A549 (cell line): ENCODE results near the gene SPATA12. TPM values are rescaled to one million over a fixed set of nuclear protein-coding genes. Genes with fewer than 3 reads are reported as not detected.
A peak's percentile ranks its signal among the peaks of the same experiment; 100 is the strongest.

ENCODE experiments used
- ATAC-seq, 2 experiments: fragments of 200-7000 bp in 1 of 2; fragments of >200 bp in 1 of 2; cut with Nextera tagmentation in 1 of 2; cut with Tn5 transposase in 1 of 2; 3 replicates each; pipeline versions ENCODE4 v1.8.0 to v1.9.1; 2018 to 2020; ENCODE audit warnings: mild to moderate bottlenecking in 1 of 2, moderate library complexity in 1 of 2
- CTCF ChIA-PET: fragments of 300-600 bp; sonication (Branson Sonifier 250); formaldehyde crosslinking; extraction: SDS; loops from one replicate; lab custom pipeline; 2021; ENCODE audit warnings: antibody characterized with exemption, inconsistent platforms; lab: Yijun Ruan, JAX
- POLR2A ChIA-PET: fragments of 350-600 bp; formaldehyde crosslinking; extraction: SDS; loops from one replicate; lab custom pipeline; 2021; ENCODE audit warnings: antibody characterized with exemption, inconsistent platforms; lab: Yijun Ruan, JAX
- DNase-seq, 2 experiments: peaks; one replicate each; pipeline versions ENCODE4 v3.0.0 to v3.0.0-alpha.2; 2011 to 2016; ENCODE audit warnings: low read depth in 1 of 2, low spot score in 1 of 2
- FAIRE-seq: peaks from 2 replicates; lab custom pipeline; 2011; peaks lifted over from hg19 to GRCh38; lab: Jason Lieb, UNC
- H3K27ac ChIP-seq, 2 experiments: fragments of >200 bp; sonication (Bioruptor Twin); formaldehyde crosslinking; 3 replicates each; pipeline ENCODE4 v1.5.1; 2016 to 2017
- H3K4me1 ChIP-seq: fragments of >200 bp; sonication (Bioruptor Twin); formaldehyde crosslinking; 3 replicates; pipeline ENCODE4 v1.6.1; 2016
- H3K4me2 ChIP-seq: fragments of >200 bp; sonication (Bioruptor Twin); formaldehyde crosslinking; 3 replicates; pipeline ENCODE4 v1.6.1; 2016
- H3K4me3 ChIP-seq: fragments of >200 bp; sonication (Bioruptor Twin); formaldehyde crosslinking; 3 replicates; pipeline ENCODE4 v1.5.1; 2016
- H3K9me3 ChIP-seq: fragments of >200 bp; sonication (Bioruptor Twin); formaldehyde crosslinking; 3 replicates; pipeline ENCODE4 v1.6.1; 2016
- BHLHE40 ChIP-seq: IDR thresholded peaks from 2 replicates; pipeline ENCODE4 v1.6.1; 2012; ENCODE audit warnings: low read depth, low read length, inconsistent platforms
- CBX2 ChIP-seq: fragments of 200-600 bp; sonication (generic); IDR thresholded peaks from 2 replicates; pipeline ENCODE4 v1.6.1; 2016; ENCODE audit warnings: low read depth, mild to moderate bottlenecking, borderline replicate concordance
- CBX8 ChIP-seq: fragments of 200-600 bp; sonication (generic); IDR thresholded peaks from 2 replicates; pipeline ENCODE4 v1.6.1; 2016
- CEBPB ChIP-seq, 2 experiments: fragments of >200 bp in 1 of 2; sonication (Bioruptor Twin) in 1 of 2; formaldehyde crosslinking in 1 of 2; IDR thresholded peaks; 2 replicates each; pipeline ENCODE4 v1.6.1; 2012 to 2016
- EHF ChIP-seq: fragments of 250-450 bp; sonication (Bioruptor Pico); IDR thresholded peaks from 2 replicates; pipeline ENCODE4 v1.5.0; 2020; ENCODE audit warnings: mild to moderate bottlenecking
- EHMT2 ChIP-seq: fragments of 200-600 bp; sonication (generic); IDR thresholded peaks from 2 replicates; pipeline ENCODE4 v1.6.1; 2016; ENCODE audit warnings: antibody characterized with exemption, low read depth, mild to moderate bottlenecking, moderate library complexity
- EP300 ChIP-seq, 2 experiments: fragments of >200 bp; sonication (Bioruptor Twin); formaldehyde crosslinking; IDR thresholded peaks; 2 replicates in 1 of 2; 3 replicates in 1 of 2; pipeline ENCODE4 v1.6.1; 2016 to 2017
- FOSB ChIP-seq: fragments of 250-450 bp; sonication (Bioruptor Pico); IDR thresholded peaks from 2 replicates; pipeline ENCODE4 v1.5.0; 2020; ENCODE audit warnings: mild to moderate bottlenecking, moderate library complexity
- FOXS1 ChIP-seq: fragments of 250-450 bp; sonication (Bioruptor Pico); IDR thresholded peaks from 2 replicates; pipeline ENCODE4 v1.5.0; 2020; ENCODE audit warnings: mild to moderate bottlenecking, moderate library complexity
- HOXA7 ChIP-seq: fragments of 250-450 bp; sonication (Bioruptor Pico); IDR thresholded peaks from 2 replicates; pipeline ENCODE4 v1.5.0; 2020; ENCODE audit warnings: mild to moderate bottlenecking, moderate library complexity
- MAFK ChIP-seq: fragments of 450-650 bp; IDR thresholded peaks from 2 replicates; pipeline ENCODE4 v1.6.1; 2014; ENCODE audit not compliant: partially characterized antibody
- MAZ ChIP-seq: fragments of 150-350 bp; IDR thresholded peaks from 2 replicates; pipeline ENCODE4 v1.6.1; 2014; ENCODE audit warnings: antibody characterized with exemption, low read depth, low read length, borderline replicate concordance
- MYC ChIP-seq: IDR thresholded peaks from 2 replicates; pipeline ENCODE4 v1.6.1; 2012; ENCODE audit warnings: mild to moderate bottlenecking, inconsistent platforms, low read length, improper control_type of control experiment, borderline replicate concordance
- REST ChIP-seq: fragments of 200-600 bp; sonication (generic); IDR thresholded peaks from 2 replicates; pipeline ENCODE4 v1.6.1; 2016; ENCODE audit warnings: antibody characterized with exemption, mild to moderate bottlenecking, moderate library complexity
- RFX5 ChIP-seq: fragments of 450-650 bp; IDR thresholded peaks from 2 replicates; pipeline ENCODE4 v1.7.1; 2014; ENCODE audit warnings: antibody characterized with exemption, mild to moderate bottlenecking, moderate library complexity
- RNF2 ChIP-seq: fragments of 200-600 bp; sonication (generic); IDR thresholded peaks from 2 replicates; pipeline ENCODE4 v1.6.1; 2016; ENCODE audit warnings: low read depth, mild to moderate bottlenecking, antibody characterized with exemption, moderate library complexity, borderline replicate concordance
- SREBF2 ChIP-seq: fragments of 450-650 bp; IDR thresholded peaks from 2 replicates; pipeline ENCODE4 v1.6.1; 2014; ENCODE audit warnings: mild to moderate bottlenecking, moderate library complexity
- TFCP2L1 ChIP-seq: fragments of 250-450 bp; sonication (Bioruptor Pico); IDR thresholded peaks from 2 replicates; pipeline ENCODE4 v1.5.0; 2021; ENCODE audit warnings: mild to moderate bottlenecking
- TP53 ChIP-seq: fragments of 250-450 bp; sonication (Bioruptor Pico); IDR thresholded peaks from 2 replicates; pipeline ENCODE4 v1.5.0; 2021; ENCODE audit warnings: mild to moderate bottlenecking, moderate library complexity
- ZC3H11A ChIP-seq: fragments of 450-650 bp; IDR thresholded peaks from 2 replicates; pipeline ENCODE4 v1.6.1; 2014; ENCODE audit warnings: antibody characterized with exemption, mild to moderate bottlenecking
- ZNF302 ChIP-seq: fragments of 250-450 bp; sonication (Bioruptor Pico); IDR thresholded peaks from 2 replicates; pipeline ENCODE4 v1.9.0; 2021; ENCODE audit warnings: inconsistent platforms, mild to moderate bottlenecking, moderate library complexity
- ZSCAN20 ChIP-seq: fragments of 250-450 bp; sonication (Bioruptor Pico); IDR thresholded peaks from 2 replicates; pipeline ENCODE4 v1.8.0; 2022; ENCODE audit warnings: mild to moderate bottlenecking, moderate library complexity
- WGBS: methylation state at CpG from one replicate; pipeline ENCODE4 v1.1.6; 2017; ENCODE audit errors: missing lambda C conversion rate; 5-methylcytosine and 5-hydroxymethylcytosine counted together
- polyA plus RNA-seq, 4 experiments: library from polyadenylated mRNA; depleted of rRNA in 3 of 4; stranded (reverse); fragments of >200 nt; fragmentation: RNase III in 1 of 4; extraction: RNeasy Plus Mini Kit Qiagen cat#74134 plus additional on column Dnase treatment in 1 of 4; gene quantifications; 2 replicates in 3 of 4; 3 replicates in 1 of 4; pipeline ENCODE4 v1.2.3, GENCODE V29; 2011 to 2017
- TF ChIP-seq, protein P1 (sequence below): IDR thresholded peaks from 2 replicates; pipeline ENCODE4 v1.6.1; 2012
- TF ChIP-seq, protein P2 (sequence below): fragments of >200 bp; sonication (Bioruptor Twin); formaldehyde crosslinking; IDR thresholded peaks from 3 replicates; pipeline ENCODE4 v1.6.1; 2016

Gene SPATA12
- polyA plus RNA-seq, 2 of the 4 experiments (the other 2 are of a cell fraction): 0.17 to 0.18 TPM

- no peak for DNase-seq
- CTCF ChIA-PET: no interaction called here
- Histone ChIP-seq H3K4me1 (peaks cover 25% of the 10 kb centered on the region), H3K9me3 (no peaks in the 10 kb centered on the region), H3K27ac (peak overlapping the region; percentile 38 to 83; a peak in 4 of 6 replicates), H3K4me2 (no peak overlapping the region), H3K4me3 (no peak overlapping the region)
- no peak for FAIRE-seq
- POLR2A ChIA-PET: no interaction called here
- TF ChIP-seq CBX8 (no peak), REST (no peak), MAFK (no peak), SREBF2 (no peak), FOXS1 (no peak), MYC (no peak), RFX5 (no peak)
- WGBS: 89% methylated on average over 7 of the region's 7 CpGs
- no peak for ATAC-seq
Observed at GRCh38 chr3:57015350-57015729, 45.1 kb upstream of the SPATA12 start.

- H3K4me2 ChIP-seq: no peak overlapping the region
- DNase-seq: no peak
- FAIRE-seq: no peak
- POLR2A ChIA-PET: no interaction called here
- TF ChIP-seq HOXA7 (CRISPR knock-in tag) (no peak), MYC (no peak), EP300 (IDR thresholded peaks at IDR 0.05) (no peak), TFCP2L1 (CRISPR knock-in tag) (no peak), MAZ (no peak), CBX2 (no peak), CBX8 (no peak), RNF2 (no peak), CEBPB (IDR thresholded peaks at IDR 0.05) (no peak), ZNF302 (CRISPR knock-in tag) (no peak), ZC3H11A (no peak), FOSB (no peak), TP53 (CRISPR knock-in tag) (no peak), EHF (CRISPR knock-in tag) (no peak), BHLHE40 (no peak), EHMT2 (no peak), ZSCAN20 (CRISPR knock-in tag) (no peak), FOXS1 (no peak)
- TF ChIP-seq, protein P1, sequence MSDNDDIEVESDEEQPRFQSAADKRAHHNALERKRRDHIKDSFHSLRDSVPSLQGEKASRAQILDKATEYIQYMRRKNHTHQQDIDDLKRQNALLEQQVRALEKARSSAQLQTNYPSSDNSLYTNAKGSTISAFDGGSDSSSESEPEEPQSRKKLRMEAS: no peak
- TF ChIP-seq, protein P2, sequence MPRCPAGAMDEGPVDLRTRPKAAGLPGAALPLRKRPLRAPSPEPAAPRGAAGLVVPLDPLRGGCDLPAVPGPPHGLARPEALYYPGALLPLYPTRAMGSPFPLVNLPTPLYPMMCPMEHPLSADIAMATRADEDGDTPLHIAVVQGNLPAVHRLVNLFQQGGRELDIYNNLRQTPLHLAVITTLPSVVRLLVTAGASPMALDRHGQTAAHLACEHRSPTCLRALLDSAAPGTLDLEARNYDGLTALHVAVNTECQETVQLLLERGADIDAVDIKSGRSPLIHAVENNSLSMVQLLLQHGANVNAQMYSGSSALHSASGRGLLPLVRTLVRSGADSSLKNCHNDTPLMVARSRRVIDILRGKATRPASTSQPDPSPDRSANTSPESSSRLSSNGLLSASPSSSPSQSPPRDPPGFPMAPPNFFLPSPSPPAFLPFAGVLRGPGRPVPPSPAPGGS: no peak
- H3K4me3 ChIP-seq: no peak overlapping the region
- ATAC-seq: no peak
- CTCF ChIA-PET: interaction anchor here (1.1 to 1.9 kb wide), 2 partner anchors 13 to 21 kb away, joined by 5 to 9 read pairs; no protein-coding TSS in a partner anchor
- H3K9me3 ChIP-seq: no peaks in the 10 kb centered on the region
- H3K27ac ChIP-seq: peak overlapping the region in 1 of 2 experiments; percentile 83; a peak in 3 of 6 replicates
- WGBS: 89% methylated on average over 6 of the region's 6 CpGs
- H3K4me1 ChIP-seq: peaks cover 25% of the 10 kb centered on the region
Observed at GRCh38 chr3:57015912-57016311, 44.6 kb upstream of the SPATA12 start.
